Activated CD8-positive, alpha-beta memory T cell treated with anti-CD3 and anti-CD28 coated beads, Interleukin-2, amount 50 U/mL, for 24 hours (primary cell): Measurements from ENCODE around the gene ATRN.
"Not testable (repeated sequence)": the region's sequence is repeated elsewhere in the genome, so short reads cannot be mapped to it uniquely, and the experiment has no call there.

Experiments used
- DNase-seq: peaks from one replicate; pipeline ENCODE4 v3.0.0-alpha.2; 2020; ENCODE audit errors: extremely low read depth

ATRN gene

DNA sequence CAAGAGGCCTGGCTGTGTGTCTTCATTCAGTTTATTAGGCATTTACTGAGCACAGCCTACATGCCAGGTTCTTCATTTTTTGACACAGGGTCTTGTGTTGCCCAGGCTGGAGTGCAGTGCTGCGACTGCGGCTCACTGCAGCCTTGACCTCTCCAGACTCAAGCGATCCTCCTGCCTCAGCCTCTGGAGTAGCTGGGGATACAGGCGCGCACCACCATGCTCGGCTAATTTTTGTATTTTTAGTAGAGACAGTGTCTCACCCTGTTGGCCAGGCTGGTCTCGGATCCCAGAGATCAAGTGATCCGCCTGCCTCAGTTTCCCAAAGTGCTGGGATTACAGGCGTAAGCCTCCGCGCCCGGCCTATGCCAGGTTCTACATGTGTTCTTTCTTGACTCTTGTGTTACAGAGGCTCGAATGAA is 601 bp upstream of the ATRN start:
- no peak for DNase-seq

DNA sequence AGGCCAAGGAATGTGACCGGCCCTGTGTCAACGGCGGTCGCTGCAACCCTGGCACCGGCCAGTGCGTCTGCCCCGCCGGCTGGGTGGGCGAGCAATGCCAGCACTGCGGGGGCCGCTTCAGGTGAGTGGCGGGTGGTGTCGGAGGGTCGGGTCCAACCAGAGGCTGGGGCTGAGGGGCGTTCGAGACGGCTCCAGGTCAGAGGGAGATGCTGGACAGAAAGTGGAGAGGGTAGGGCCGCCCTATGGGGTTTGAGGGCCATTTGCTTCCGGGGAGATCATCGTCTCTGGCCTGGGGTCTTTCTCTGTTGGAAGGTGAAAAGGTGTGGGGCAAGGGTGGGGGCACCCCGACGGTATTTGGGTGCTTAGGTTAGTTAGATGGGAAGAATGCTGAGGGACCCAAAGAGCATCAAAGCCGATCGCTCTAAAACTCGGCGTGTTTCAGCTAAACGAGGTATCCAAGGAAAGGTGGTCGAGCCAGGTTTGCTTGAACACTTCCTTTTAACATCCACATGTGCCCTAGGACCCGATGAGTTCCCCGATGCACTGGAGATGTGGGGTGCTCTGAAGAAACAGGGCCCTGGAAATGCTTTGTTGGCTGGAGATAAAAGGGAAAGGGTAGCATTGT is 691 bp downstream of the ATRN start:
- no peak for DNase-seq

DNA sequence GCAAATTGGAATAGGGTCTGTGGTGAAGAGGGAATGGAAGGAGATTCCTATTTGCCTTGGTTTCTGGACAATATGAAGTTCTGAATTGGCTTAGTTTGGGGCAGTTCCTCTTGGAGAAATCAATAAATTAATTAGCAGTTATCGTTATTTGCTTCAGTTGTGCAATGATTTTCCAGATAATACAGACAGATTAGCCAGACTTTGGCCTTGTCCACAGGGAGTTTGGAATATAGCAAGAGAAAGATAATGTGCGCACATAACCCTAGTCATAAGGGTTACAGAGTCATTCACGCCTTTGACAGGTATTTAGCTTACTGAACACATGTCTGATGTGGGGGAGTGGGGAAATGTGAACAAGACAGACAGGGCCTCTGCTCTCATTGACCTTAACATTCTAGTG is 1.3 kb downstream of the ATRN start:
- no peak for DNase-seq

DNA sequence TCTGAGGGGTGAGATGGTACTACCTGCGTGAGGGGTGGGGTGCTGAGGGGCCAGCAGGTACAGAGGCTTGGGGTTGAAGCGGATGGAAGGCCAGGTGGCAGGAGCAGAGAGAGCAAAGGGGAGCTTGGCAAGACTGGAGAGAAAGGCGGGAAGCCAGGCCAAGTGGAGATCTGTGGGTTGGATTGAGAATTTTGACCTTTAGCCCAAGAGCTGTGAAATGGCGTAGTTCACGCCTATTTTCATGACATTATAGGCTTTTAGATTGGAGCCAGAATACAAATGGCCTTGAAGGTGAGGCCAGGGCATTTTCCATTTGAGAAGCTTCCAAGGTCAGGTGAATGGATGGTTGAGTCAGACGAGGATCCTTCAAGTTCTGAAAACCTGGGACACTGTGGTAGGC is 2.5 kb downstream of the ATRN start:
- no peak for DNase-seq

DNA sequence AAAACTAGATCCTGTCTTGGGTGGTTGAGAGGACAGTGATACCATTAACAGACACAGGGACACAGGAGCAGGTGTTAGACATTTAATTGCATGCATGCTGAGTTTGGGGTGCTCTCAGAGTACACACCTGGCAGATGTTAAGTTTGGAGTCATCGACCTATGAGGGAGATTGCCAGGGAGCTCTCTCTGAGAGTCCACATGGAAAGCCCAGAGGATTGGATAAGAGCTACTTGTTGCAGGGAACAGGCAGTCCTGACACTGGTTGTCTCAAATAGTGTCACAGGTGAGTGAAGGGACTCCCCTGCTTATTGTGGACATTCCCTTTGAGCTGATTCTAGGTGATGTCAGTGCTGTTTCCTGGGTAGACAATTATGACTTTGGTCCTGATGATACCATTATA is 3.1 kb downstream of the ATRN start:
- DNase-seq, result no peak

DNA sequence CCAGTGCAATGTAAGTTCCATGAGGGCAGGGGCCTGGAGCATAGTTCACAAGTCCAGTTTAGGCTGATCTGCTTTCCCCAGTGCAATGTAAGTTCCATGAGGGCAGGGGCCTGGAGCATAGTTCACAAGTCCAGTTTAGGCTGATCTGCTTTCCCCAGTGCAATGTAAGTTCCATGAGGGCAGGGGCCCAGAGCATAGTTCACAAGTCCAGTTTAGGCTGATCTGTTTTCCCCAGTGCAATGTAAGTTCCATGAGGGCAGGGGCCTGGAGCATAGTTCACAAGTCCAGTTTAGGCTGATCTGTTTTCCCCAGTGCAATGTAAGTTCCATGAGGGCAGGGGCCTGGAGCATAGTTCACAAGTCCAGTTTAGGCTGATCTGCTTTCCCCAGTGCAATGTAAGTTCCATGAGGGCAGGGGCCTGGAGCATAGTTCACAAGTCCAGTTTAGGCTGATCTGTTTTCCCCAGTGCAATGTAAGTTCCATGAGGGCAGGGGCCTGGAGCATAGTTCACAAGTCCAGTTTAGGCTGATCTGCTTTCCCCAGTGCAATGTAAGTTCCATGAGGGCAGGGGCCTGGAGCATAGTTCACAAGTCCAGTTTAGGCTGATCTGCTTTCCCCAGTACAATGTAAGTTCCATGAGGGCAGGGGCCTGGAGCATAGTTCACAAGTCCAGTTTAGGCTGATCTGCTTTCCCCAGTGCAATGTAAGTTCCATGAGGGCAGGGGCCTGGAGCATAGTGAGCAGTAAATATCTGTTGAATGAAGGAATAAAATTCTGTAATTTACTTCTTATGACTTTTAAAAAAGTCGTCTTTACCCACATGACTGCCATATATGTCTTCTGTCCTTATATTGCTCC is 6.4 kb downstream of the ATRN start:
- DNase-seq, result not testable (repeated sequence)

DNA sequence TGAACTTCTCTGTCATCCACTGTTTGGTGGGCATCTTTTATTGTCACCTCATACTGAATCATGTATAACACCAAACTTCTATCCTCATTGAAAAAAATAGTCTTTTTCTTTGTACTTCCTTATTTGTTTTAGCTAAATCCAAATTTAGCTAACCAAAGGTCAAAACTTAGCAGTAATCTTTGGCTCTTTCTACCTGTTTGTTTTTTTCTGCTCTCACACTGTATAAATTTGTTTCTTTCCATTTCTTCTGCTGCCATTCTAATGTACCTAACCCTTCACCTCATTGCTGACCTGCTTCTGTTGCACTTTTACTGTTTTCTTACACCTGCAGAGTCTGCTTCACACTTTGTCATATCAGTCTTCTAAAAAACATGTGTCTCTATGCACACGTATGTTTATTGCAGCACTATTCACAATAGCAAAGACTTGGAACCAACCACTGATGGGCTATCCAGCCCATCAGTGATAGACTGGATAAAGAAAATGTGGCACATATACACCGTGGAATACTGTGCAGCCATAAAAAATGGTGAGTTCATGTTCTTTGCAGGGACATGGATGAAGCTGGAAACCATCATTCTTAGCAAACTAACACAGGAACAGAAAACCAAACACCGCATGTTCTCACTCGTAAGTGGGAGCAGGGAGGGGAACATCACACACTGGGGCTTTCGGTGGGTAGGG is 7.2 kb downstream of the ATRN start:
- DNase-seq, result no peak

DNA sequence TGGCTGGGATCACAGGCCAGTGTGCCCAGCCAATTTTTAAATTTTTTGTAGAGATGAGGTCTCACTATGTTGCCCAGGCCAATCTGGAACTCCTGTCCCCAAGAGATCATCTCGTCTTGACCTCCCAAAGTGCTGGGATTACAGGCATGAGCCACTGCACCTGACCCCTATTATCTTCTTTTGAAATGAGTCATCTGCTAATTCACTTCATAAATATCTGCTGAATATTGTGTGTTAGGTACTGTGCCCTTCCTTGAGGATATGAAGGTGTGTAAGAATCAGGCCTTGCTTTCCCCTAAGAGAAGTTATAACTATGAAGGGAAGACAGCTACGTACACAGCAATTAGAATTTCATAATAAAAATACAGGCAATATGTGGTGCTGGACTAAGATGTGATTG is 8.2 kb downstream of the ATRN start:
- DNase-seq, result no peak

DNA sequence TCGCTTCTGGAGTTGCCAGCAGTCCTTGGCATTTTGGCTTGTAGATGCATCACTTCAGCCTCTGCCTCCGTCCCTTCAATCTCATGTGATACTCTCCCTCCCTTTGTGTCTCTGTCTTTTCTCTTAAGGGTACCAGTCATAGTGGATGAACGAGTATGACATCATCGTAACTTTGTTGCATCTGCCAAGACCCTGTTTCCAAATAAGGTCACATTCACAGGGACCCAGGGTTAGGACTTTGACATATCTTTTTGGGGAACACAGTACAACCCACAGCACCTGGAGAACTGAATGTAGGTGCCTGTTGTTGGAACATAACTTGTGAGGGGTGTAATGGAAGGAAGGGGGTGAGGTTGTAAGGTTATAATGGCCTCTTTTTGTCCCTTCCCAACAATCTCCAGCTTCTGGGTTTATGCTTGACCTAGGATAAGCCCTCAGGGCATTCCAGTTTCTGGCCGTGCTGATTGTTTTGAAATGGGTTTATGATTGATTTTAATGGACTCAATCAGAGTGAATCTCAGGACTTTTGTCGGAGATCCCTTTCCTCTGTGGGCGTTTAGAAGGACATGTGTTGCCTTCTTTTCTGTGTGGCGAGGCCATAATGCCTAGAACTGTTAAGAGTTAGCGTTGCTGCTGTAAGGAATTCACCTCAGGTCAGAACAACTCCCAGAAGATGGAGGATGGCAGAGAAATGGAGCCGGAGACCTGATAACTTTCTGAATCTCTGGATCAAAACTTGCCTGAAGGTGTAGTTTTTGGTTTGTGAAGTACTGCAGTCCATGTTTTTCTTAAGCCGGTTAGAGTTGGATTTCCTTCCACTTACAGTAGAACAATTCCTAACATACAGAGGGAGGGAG is 9.2 kb downstream of the ATRN start:
- DNase-seq, result no peak

DNA sequence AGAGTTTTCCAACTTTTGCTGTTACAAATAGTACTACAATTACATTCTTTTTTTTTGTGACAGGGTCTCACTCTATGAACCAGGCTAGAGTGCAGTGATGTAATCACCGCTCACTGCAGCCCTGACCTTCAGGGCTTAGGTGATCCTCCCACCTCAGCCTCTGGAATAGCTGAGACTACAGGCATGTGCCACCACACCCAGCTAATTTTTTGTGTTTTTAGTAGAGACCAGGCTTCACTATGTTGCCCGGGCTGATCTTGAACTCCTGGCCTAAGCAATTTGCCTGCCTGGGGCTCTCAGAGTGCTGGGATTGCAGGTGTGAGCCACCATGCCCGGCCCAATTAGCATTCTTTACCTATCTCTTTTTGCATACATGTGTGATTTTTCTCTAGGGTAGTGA is 12.5 kb downstream of the ATRN start:
- DNase-seq, result no peak

DNA sequence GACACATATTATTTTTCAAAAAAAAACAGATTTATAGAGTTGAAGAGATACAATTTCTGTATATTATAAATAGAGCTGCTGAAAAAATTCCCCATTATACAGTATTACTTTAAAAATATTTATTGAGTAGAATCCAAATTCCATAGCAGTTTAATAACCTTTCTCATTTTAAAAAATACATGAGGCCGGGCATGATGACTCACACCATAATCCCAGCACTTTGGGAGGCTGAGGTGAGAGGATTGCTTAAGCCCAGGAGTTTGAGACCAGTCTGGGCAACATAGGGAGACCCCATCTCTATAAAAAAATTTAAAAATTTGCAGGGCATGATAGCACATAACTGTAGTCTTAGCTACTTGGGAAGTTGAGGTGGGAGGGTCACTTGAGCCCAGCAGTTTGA is 13.0 kb downstream of the ATRN start:
- no peak for DNase-seq

DNA sequence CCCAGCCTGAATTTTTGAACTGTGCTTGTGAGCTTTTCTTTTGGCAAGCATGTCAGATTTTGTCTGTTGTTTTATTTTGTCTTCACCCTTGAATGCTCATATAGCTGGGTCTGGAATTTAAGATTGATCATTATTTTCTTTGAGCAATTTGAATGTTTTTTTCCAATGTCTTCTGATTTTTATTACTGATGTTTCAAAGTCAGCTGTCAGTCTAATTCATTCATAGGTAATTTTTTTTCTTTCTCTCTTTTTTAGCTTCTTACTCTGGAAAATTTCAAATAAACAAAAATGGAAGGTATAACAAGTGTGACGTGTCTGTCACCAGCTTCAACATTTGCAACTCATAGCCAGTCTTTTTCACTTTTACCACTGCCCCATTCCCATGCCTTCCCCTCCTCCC is 15.1 kb downstream of the ATRN start:
- no peak for DNase-seq

DNA sequence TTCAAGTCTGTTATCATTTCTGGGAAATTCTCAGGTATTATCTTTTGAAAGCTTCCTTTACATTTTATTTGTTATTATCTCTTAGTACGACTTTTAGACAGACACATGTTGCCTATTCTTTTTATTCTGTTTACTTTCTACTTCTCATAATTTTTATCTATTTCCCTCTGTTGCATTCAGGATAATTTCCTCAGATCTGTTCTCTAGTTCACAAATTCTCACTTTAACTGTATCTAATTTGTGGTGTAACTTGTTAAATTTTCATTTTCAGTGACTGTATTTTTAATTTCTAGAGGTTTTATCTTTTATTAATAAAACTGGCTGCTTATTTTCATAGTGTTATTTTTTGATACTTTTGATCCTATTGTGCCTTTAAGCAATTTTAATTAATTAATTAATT is 16.0 kb downstream of the ATRN start:
- DNase-seq, result no peak

DNA sequence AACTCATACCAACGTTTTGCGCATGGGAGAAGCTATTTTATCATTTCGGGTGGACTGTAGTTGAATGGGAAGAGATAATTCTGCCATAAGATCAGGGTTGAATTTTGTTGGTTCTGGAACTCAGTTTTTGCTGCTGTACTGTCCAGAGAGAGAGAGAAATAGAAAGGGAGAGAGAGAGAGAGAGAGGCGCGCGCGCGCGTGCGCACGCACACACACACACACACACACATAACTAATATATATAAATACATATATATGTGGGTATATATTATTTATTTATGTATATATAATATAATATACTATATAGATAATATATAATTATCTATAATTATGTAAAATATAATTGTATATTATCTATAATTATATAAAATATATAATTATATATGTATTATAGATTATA is 21.9 kb downstream of the ATRN start:
- DNase-seq, result no peak

DNA sequence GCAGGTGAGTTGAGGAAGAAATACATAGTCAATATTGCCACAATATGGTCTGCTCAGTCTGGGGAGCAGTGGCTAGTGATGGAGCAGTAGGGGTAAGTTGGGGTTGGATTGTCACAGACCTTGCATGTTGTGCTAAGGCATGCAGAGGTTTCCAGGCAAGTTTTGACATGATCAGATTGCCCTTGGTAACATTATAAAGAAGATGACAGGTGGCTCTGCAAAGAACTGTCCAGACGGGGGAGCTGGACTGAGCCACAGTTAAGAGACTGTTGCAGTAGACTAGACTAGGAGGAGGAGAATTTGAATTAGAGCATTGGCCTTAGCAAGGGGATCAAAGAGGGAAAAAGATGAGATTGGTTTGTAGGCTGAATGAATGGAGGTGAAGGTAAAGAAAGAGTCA is 23.4 kb downstream of the ATRN start:
- DNase-seq, result no peak

DNA sequence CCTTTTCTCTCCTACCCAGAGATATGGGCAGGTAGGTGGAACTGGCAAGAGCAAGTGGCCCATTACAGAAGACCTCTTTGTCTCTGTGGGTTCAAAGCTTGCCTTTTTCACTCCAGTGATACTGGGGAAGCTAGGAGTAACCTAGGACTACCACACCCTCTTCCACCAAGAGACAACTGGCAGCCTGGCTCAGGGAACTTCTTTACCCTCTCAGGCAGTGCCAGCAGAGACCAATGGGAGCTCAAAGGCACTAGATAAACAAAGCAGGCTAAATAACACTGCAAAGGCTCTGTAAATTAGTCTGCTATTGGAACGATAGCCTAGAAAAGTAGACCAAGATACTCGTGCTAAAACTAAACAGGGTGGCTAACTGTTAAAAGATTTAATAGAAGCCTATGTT is 32.1 kb downstream of the ATRN start:
- DNase-seq, result no peak

DNA sequence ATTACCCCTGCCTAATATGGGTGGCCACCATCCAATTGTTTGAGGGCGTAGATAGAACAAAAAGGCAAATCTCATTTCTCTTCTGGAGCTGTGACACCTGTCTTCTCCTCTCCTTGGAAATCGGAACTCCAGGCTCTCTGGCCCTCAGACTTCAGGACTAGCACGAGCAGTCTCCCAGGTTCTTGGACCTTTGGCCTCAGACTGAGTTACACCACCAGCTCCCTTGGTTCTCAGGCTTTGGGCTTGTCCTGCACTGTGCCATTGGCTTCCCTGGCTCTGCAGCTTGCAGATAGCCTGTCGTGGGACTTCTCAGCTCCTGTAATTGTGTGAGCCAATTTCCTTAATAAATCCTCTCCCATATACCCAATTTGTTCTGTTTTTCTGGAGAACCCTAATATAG is 34.3 kb downstream of the ATRN start:
- DNase-seq, result no peak

DNA sequence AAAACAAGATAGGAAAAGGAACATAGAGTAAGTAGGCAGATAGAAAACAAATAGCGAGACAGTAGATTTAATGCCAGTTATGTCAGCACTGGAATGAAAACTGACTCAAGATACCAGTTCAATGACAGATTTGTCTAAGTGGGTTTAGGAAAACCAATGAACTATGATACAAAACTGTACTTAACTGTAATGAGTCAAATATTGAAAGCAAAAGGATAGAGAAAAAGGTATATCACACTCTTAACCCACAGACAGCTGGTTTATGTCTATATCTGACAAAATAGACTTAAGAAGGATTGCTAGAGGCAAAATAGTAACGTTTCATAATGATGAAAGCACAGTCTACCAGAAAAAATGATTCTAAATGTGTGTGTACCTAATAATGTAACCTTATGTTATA is 38.2 kb downstream of the ATRN start:
- DNase-seq, result no peak

DNA sequence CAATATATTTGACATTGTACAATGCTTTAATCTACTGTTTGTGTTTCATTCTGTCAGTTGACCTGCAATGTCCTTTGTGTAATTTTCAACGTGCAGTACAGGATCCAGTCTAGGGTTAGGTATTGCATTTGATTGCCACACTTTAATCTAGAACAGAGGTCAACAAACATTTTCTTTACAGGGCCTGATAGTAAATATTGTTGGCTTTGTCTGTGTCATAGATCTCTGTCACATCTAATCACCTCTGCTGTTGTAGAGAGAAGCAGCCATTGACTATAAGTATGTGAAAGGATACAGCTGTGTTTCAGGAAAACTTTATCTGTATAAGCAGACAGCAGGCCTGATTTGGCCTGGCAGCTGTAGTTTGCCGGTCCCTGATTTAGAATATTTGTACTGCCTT is 39.3 kb downstream of the ATRN start:
- no peak for DNase-seq

DNA sequence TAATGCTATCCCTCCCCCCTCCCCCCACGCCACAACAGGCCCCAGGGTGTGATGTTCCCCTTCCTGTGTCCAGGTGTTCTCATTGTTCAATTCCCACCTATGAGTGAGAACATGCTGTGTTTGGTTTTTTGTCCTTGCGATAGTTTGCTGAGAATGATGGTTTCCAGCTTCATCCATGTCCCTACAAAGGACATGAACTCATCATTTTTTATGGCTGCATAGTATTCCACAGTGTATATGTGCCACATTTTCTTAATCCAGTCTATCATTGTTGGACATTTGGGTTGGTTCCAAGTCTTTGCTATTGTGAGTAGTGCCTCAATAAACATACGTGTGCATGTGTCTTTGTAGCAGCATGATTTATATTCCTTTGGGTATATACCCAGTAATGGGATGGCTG is 41.4 kb downstream of the ATRN start:
- not testable (repeated sequence) for DNase-seq

DNA sequence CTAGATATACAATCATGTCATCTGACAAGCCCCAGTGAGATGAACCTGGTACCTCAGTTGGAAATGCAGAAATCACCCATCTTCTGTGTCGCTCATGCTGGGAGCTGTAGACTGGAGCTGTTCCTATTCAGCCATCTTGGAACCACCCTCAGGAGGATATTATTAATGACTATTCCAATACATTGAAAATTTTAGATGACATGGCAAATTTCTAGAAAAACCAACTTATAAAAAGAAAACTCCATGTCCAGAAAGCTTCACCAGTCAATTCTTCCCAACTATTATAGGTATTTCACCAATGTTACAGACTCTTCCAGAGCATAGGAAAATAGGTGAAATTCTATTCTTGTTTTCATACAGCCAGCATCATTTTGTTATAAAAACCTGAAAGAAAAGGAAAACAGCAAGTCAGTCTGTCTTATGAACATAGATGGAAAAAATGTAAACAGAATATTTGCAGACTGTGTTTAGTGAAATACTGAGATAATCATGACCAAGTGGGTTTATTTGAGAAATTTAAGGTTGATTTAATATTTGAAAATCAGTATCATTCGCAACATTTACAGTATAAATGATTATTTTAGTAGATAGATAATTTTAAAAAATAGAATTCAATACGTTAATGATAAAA is 43.3 kb downstream of the ATRN start:
- no peak for DNase-seq
